Mucosa of rectum (tissue), 2 donors: ENCODE measurements around the gene PHAF1.
A peak's percentile ranks its signal among the peaks of the same experiment; 100 is the strongest.

ENCODE experiments used
- H3K27ac ChIP-seq, 2 donors: one replicate each; pipeline ENCODE4 v1.7.0; 2013; ENCODE audit warnings: inconsistent platforms in 2 of 2, low read depth in 2 of 2, low read length in 2 of 2
- H3K27me3 ChIP-seq, 2 donors: one replicate each; pipeline ENCODE4 v1.7.0; 2013; ENCODE audit warnings: low read length in 2 of 2; ENCODE audit not compliant: control insufficient read depth in 2 of 2, insufficient read depth in 2 of 2
- H3K36me3 ChIP-seq, 2 donors: one replicate each; pipeline ENCODE4 v1.7.0; 2013; ENCODE audit warnings: low read length in 2 of 2; ENCODE audit not compliant: control insufficient read depth in 2 of 2, insufficient read depth in 2 of 2
- H3K4me1 ChIP-seq, 2 donors: one replicate each; pipeline ENCODE4 v1.7.0; 2013; ENCODE audit warnings: low read length in 2 of 2, mild to moderate bottlenecking in 1 of 2; ENCODE audit not compliant: control insufficient read depth in 2 of 2, insufficient read depth in 2 of 2
- H3K4me3 ChIP-seq, 2 donors: one replicate each; pipeline ENCODE4 v1.7.0; 2013; ENCODE audit warnings: low read length in 2 of 2
- H3K9ac ChIP-seq, 2 donors: one replicate each; pipeline ENCODE4 v1.7.0; 2013; ENCODE audit warnings: low read length in 2 of 2, low read depth in 1 of 2, mild to moderate bottlenecking in 1 of 2
- H3K9me3 ChIP-seq, 2 donors: one replicate each; pipeline ENCODE4 v1.7.0; 2013; ENCODE audit warnings: low read length in 2 of 2; ENCODE audit not compliant: control insufficient read depth in 2 of 2
- donor health status: healthy.
- donor health status: Normal muscosa, but diverticular disease.

The PHAF1 gene

GRCh38 chr16:67109407-67110135 is at the start of gene PHAF1:
Gene PHAF1, plus strand, starts transcription at chr16:67109941. Its CDS starts 235 bp downstream, at chr16:67110176.
- no peaks in the 10 kb centered on the region for H3K27me3 ChIP-seq
- H3K27ac ChIP-seq, result peak within 1 kb of the TSS; percentile 86 to 91
- H3K4me1 ChIP-seq, result peaks cover 18 to 35% of the 10 kb centered on the region in 2 donors
- H3K4me3 ChIP-seq, result peak within 1 kb of the TSS; percentile 88 to 99
- H3K9ac ChIP-seq, result peak within 1 kb of the TSS; percentile 91 to 95
- no peaks in the 10 kb centered on the region for H3K36me3 ChIP-seq
- H3K9me3 ChIP-seq, result no peaks in the 10 kb centered on the region

- H3K4me1 ChIP-seq, result no peaks in the 10 kb centered on the region
- no peaks in the 10 kb centered on the region for H3K9me3 ChIP-seq
- no peak overlapping the region for H3K9ac ChIP-seq
- peaks cover 9 to 16% of the 10 kb centered on the region in 2 donors for H3K36me3 ChIP-seq
- H3K4me3 ChIP-seq, result no peak overlapping the region
- H3K27me3 ChIP-seq, result no peaks in the 10 kb centered on the region
- H3K27ac ChIP-seq, result no peak overlapping the region
These were observed 46.7 kb upstream of the PHAF1 start for GRCh38 chr16:67063008-67063407.

GRCh38 chr16:67068212-67068753 is 41.5 kb upstream of the PHAF1 start:
- Histone ChIP-seq H3K4me1 (no peaks in the 10 kb centered on the region), H3K4me3 (no peak overlapping the region), H3K9me3 (no peaks in the 10 kb centered on the region), H3K9ac (no peak overlapping the region), H3K36me3 (peaks cover 22 to 31% of the 10 kb centered on the region in 2 donors), H3K27ac (no peak overlapping the region), H3K27me3 (no peaks in the 10 kb centered on the region)

DNA sequence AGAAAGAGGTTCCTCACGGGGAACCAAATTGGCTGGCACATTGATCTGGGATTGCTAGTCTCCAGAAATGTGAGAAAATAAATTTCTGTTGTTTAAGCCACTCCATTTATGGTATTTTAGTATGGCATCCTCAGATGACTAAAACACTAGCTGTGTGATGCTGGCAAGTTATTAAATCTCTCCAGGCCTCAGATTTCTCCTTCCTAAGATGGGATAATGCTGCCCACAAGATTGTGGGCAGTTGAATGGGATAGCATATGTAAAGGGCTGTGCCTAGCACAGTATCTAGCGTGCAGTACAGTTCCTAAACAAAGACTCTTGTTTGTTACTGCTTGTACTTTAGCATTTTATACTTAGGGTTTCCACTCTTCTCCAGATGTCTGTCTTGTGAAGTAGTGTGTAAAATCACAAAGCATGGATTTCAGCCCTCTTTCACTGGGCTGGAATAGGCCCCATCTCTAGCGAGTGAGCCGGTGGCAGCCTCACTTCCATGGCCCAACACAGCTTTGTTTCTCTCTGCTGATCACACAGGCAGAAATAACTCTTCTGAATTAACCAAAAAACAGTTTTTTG is 38.2 kb upstream of the PHAF1 start:
- no peaks in the 10 kb centered on the region for H3K27me3 ChIP-seq
- H3K36me3 ChIP-seq, result peaks cover 33 to 34% of the 10 kb centered on the region in 2 donors
- no peaks in the 10 kb centered on the region for H3K4me1 ChIP-seq
- no peak overlapping the region for H3K27ac ChIP-seq
- H3K9ac ChIP-seq, result no peak overlapping the region
- no peak overlapping the region for H3K4me3 ChIP-seq
- H3K9me3 ChIP-seq, result no peaks in the 10 kb centered on the region

DNA sequence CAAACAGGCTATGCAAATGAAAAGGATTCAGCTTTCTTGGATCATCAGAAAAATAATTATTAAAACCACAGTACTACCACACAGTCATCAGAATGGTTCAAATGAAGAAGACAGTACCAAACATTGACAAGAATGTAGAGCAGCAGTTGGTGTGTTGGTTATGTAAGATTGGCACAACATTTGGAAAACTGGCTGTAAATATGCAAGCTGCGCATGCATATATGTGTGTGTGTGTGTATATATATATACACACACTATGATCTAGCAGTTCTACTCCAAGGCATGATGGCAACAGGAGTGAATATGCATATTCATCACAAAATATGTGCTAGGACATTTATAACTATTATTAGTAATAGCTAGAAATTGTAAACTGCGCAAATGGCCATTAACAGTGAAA is 34.4 kb upstream of the PHAF1 start:
- no peaks in the 10 kb centered on the region for H3K4me1 ChIP-seq
- no peak overlapping the region for H3K9ac ChIP-seq
- H3K4me3 ChIP-seq, result no peak overlapping the region
- H3K9me3 ChIP-seq, result no peaks in the 10 kb centered on the region
- no peaks in the 10 kb centered on the region for H3K27me3 ChIP-seq
- peaks cover 24 to 25% of the 10 kb centered on the region in 2 donors for H3K36me3 ChIP-seq
- H3K27ac ChIP-seq, result no peak overlapping the region

- no peak overlapping the region for H3K4me3 ChIP-seq
- peaks cover 16 to 25% of the 10 kb centered on the region in 2 donors for H3K36me3 ChIP-seq
- no peaks in the 10 kb centered on the region for H3K9me3 ChIP-seq
- H3K9ac ChIP-seq, result no peak overlapping the region
- H3K27me3 ChIP-seq, result no peaks in the 10 kb centered on the region
- no peak overlapping the region for H3K27ac ChIP-seq
- H3K4me1 ChIP-seq, result no peaks in the 10 kb centered on the region
These were observed 31.9 kb upstream of the PHAF1 start for GRCh38 chr16:67077871-67078270.

DNA sequence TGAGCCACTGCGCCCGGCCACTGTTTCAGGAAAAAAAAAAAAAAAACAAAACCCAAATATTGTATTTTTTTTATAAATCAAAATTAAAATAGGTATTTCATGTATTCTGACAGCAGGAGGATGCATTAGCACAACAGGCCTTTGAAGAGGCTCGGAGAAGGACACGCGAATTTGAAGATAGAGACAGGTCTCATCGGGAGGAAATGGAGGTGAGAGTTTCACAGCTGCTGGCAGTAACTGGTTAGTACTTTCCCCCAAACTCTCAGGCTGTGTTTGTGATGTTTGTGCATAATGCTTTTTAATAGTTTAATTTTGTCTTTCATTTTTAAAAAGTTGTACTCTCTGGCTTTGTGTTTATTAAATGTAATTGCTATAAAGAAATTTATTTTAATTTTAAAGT is 27.6 kb upstream of the PHAF1 start:
- Histone ChIP-seq H3K9ac (no peak overlapping the region), H3K27ac (no peak overlapping the region), H3K27me3 (no peaks in the 10 kb centered on the region), H3K36me3 (peaks cover 8 to 11% of the 10 kb centered on the region in 2 donors), H3K9me3 (no peaks in the 10 kb centered on the region), H3K4me3 (no peak overlapping the region), H3K4me1 (no peaks in the 10 kb centered on the region)

DNA sequence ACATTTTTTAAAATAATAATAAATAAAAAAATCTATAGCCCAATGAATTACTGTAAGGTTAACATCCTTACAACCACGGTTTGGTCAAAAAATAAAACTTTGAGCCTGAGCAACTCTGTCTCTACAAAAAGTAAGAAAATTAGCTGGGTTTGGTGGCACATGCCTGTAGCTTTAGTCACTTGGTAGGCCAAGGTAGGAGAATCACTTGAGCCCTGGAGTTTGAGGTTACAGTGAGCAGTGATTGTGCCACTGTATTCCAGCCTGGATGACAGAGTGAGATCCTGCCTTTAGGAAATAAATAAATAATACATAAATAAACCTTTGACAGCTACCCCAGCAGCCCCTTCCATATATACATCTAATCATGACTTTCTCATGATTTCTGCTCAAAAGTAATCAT is 26.9 kb upstream of the PHAF1 start:
- H3K9me3 ChIP-seq, result no peaks in the 10 kb centered on the region
- no peak overlapping the region for H3K9ac ChIP-seq
- H3K4me1 ChIP-seq, result no peaks in the 10 kb centered on the region
- peaks cover 6 to 10% of the 10 kb centered on the region in 2 donors for H3K36me3 ChIP-seq
- H3K4me3 ChIP-seq, result no peak overlapping the region
- H3K27me3 ChIP-seq, result no peaks in the 10 kb centered on the region
- no peak overlapping the region for H3K27ac ChIP-seq

GRCh38 chr16:67084345-67085028 is 25.3 kb upstream of the PHAF1 start:
- peaks cover 6% of the 10 kb centered on the region in 2 donors for H3K36me3 ChIP-seq
- no peak overlapping the region for H3K9ac ChIP-seq
- H3K27me3 ChIP-seq, result no peaks in the 10 kb centered on the region
- no peak overlapping the region for H3K27ac ChIP-seq
- no peaks in the 10 kb centered on the region for H3K4me1 ChIP-seq
- no peak overlapping the region for H3K4me3 ChIP-seq
- no peaks in the 10 kb centered on the region for H3K9me3 ChIP-seq

DNA sequence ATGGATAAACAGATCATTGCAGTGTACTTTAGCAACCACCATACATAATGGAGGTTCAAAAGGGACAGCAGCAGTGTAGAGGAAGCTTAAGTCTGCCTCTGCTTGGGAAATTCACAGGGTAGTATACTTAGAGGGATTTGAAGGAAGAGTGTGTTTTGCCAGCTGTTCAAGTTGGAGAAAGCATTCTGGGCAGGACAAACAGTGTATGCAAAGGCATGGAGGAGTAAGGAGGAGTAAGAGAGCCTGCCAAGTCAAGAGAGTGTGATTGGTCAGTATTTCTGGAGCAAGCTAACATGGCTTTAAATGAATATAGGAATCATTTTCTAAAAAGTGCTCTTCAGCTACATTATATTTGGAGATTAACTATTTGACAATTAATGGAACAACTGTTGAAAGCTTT is 22.9 kb upstream of the PHAF1 start:
- Histone ChIP-seq H3K27ac (no peak overlapping the region), H3K36me3 (peaks cover 3 to 6% of the 10 kb centered on the region in 2 donors), H3K4me1 (no peaks in the 10 kb centered on the region)

More for the DNA sequence above, 22.9 kb upstream of the PHAF1 start:
- H3K9ac ChIP-seq, result no peak overlapping the region
- H3K27me3 ChIP-seq, result no peaks in the 10 kb centered on the region
- no peaks in the 10 kb centered on the region for H3K9me3 ChIP-seq
- no peak overlapping the region for H3K4me3 ChIP-seq
